ENCODE results near the gene GAB4. TPM values are rescaled to one million over a fixed set of nuclear protein-coding genes. Genes with fewer than 3 reads are reported as not detected.

The GAB4 gene
- total RNA-seq, 1 donor from 2014 or later = not detected

DNA sequence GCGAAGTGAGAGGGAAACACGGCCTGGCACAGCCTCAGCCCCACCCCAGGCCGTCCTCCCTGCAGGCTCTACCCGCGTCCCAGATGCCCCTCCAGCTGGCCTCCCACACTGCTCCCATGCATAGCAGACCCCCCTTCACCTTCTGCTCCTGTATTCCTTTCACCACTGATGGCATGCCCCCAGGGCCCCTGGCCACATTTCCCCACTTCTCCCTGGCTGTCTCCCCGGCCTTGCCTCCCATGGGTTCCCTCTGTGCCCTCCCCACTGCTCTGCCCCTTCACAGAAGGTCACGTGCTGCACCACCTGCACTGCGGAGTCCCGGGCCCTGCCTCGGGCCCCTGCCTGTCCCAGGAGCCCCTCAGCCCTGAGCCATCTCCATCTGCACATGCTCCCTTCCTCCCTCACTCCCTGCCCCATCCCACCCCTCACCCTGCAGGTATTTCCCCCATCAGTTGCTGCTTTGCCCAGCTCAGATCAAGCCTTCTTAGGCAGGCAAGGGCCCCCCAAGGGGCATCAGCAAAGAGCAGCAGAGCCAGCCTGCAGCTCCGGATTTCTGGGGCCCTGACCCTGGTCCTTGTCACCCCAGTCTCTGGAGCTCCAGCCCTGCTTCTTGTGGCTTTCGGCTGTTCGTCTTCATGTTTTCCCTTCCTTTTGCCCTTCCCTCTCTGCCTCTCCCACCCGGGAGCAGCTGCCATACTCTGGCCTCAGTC is 46.4 kb downstream of the GAB4 start:
- intact Hi-C loops (cut with DNase I) = no loop called here
- H3K36me3 ChIP-seq = no peaks in the 10 kb centered on the region
- peak in 1 of 2 donors; percentile 64 for DNase-seq (ENCODE audit: extremely low spot score in 2 of 2)
- H3K4me3 ChIP-seq = no peak overlapping the region
- no peaks in the 10 kb centered on the region for H3K4me1 ChIP-seq
- no peak overlapping the region for H3K27ac ChIP-seq
- TF ChIP-seq, protein P1, sequence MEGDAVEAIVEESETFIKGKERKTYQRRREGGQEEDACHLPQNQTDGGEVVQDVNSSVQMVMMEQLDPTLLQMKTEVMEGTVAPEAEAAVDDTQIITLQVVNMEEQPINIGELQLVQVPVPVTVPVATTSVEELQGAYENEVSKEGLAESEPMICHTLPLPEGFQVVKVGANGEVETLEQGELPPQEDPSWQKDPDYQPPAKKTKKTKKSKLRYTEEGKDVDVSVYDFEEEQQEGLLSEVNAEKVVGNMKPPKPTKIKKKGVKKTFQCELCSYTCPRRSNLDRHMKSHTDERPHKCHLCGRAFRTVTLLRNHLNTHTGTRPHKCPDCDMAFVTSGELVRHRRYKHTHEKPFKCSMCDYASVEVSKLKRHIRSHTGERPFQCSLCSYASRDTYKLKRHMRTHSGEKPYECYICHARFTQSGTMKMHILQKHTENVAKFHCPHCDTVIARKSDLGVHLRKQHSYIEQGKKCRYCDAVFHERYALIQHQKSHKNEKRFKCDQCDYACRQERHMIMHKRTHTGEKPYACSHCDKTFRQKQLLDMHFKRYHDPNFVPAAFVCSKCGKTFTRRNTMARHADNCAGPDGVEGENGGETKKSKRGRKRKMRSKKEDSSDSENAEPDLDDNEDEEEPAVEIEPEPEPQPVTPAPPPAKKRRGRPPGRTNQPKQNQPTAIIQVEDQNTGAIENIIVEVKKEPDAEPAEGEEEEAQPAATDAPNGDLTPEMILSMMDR (IDR thresholded peaks at IDR 0.05) = no peak
- TF ChIP-seq POLR2AphosphoS5 (IDR thresholded peaks at IDR 0.05; ENCODE audit: insufficient read depth in 1 of 2, low read depth in 1 of 2) (no peak), POLR2A (IDR thresholded peaks at IDR 0.05) (no peak)
- no peaks in the 10 kb centered on the region for H3K27me3 ChIP-seq
- H3K9me3 ChIP-seq = no peaks in the 10 kb centered on the region

DNA sequence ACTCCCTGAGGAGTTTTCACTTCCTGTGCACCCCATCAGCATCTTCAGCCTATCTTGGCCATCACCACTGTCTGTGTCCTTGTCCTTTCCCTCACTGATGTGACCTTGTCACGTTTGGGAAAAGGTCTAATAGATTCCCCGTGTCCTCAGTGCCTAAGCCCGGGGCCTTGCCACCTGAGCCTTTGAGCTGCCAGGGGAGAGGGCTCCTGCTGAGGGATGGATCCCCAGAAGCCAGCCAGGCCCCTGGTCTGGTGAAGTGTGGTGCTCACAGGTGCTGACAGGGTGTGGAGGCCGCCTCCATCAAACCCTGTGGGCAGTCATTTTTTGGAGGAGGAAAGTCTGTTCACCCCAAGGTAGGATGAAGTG is 47.2 kb downstream of the GAB4 start:
- intact Hi-C loops (cut with DNase I) = no loop called here
- Histone ChIP-seq H3K36me3 (no peaks in the 10 kb centered on the region), H3K27me3 (no peaks in the 10 kb centered on the region), H3K9me3 (no peaks in the 10 kb centered on the region), H3K27ac (no peak overlapping the region), H3K4me1 (no peaks in the 10 kb centered on the region), H3K4me3 (no peak overlapping the region)
- peak in 1 of 2 donors; percentile 74 for DNase-seq (ENCODE audit: extremely low spot score in 2 of 2)
- TF ChIP-seq POLR2AphosphoS5 (IDR thresholded peaks at IDR 0.05; ENCODE audit: insufficient read depth in 1 of 2, low read depth in 1 of 2) (no peak), POLR2A (IDR thresholded peaks at IDR 0.05) (no peak)
- TF ChIP-seq, protein P1 (IDR thresholded peaks at IDR 0.05) = no peak

DNA sequence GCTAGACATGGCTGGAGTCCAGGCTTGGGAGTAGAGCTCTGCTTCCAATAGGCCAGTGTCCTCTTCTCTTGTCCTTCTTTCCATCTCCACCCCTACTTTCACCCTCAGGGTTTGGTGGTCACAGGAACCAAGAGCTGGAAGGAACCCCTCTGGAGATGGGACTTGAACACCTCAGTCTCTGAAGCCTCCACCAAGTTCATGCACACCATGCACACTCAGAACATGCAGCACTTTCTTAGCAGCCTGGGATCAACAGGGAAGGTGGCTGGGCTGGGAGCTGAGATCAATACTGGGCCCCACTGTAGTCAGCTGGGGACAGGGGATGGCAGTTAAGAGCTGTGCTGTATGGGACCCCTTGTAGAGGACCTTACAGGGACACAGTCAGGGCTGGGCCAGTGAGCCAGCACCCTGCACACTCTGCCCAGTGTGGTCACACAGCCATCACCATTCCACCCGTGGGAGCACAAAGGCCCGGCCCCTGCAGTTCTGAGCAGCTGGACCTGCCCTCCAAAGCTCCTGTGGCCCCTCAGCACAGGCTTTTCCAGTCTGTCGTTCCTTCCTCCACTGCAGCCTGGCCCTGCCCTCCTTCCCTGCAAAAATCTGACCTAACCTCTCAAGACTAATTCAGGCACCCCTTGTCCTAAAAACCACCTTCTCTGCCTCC is 47.7 kb downstream of the GAB4 start:
- intact Hi-C loops (cut with DNase I) = no loop called here
- no peak overlapping the region for H3K4me3 ChIP-seq
- peak in 1 of 2 donors; percentile 78 for DNase-seq (ENCODE audit: extremely low spot score in 2 of 2)

DNA sequence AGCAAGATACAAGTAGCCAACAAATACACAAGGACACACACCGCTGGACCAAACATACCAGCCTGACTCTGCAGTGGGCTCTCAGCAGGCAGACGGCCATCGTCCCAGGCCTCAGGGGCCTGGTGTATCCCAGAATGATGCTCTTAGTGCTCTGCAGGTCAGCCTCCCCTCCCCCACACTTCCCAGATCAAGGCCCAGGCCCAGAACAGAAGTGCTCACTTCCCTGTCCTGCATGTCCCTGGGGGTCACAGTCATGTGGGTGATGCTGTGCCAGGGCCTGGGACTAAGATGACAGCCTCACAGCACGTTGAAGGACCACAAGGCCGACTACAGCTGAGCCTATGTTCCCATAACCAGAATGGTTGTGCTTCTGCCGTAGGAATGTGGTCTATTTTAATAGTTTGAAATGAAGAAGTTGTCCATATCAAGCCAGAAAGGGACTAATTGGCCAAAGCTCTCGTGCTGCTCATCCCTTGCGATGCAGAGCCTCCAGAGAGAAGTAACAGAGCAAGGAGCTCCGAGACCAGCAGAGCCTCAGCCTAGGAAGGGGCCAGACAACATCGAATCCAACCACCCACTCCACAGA is 48.6 kb downstream of the GAB4 start:
- TF ChIP-seq POLR2A (IDR thresholded peaks at IDR 0.05) (no peak), POLR2AphosphoS5 (IDR thresholded peaks at IDR 0.05; ENCODE audit: insufficient read depth in 1 of 2, low read depth in 1 of 2) (no peak)
- TF ChIP-seq, protein P1 (IDR thresholded peaks at IDR 0.05) = no peak
- peak in 1 of 2 donors; percentile 54 for DNase-seq (ENCODE audit: extremely low spot score in 2 of 2)
- intact Hi-C loops (cut with DNase I) = no loop called here
- Histone ChIP-seq H3K4me3 (no peak overlapping the region), H3K27me3 (no peaks in the 10 kb centered on the region), H3K9me3 (no peaks in the 10 kb centered on the region), H3K4me1 (no peaks in the 10 kb centered on the region), H3K27ac (no peak overlapping the region), H3K36me3 (no peaks in the 10 kb centered on the region)

More for the DNA sequence above, 47.7 kb downstream of the GAB4 start:
- H3K9me3 ChIP-seq = no peaks in the 10 kb centered on the region
- no peaks in the 10 kb centered on the region for H3K4me1 ChIP-seq
- no peak for TF ChIP-seq POLR2AphosphoS5 (IDR thresholded peaks at IDR 0.05; ENCODE audit: insufficient read depth in 1 of 2, low read depth in 1 of 2)
- TF ChIP-seq, protein P1 (IDR thresholded peaks at IDR 0.05) = no peak
- no peak for TF ChIP-seq POLR2A (IDR thresholded peaks at IDR 0.05)
- no peaks in the 10 kb centered on the region for H3K36me3 ChIP-seq
- no peak overlapping the region for H3K27ac ChIP-seq
- no peaks in the 10 kb centered on the region for H3K27me3 ChIP-seq

Measured in vagina (tissue), 2 donors.